Astrocyte of the cerebellum (primary cell): Measurements from ENCODE around the gene SLC35F3.

Source experiments
- DNase-seq: peaks from one replicate; pipeline ENCODE4 v3.0.0-alpha.2; 2011; ENCODE audit warnings: low read depth
- H3K4me3 ChIP-seq: 2 replicates; pipeline ENCODE4 v1.5.1; 2011; ENCODE audit warnings: mild to moderate bottlenecking, low read depth, low read length, moderate library complexity
- CTCF ChIP-seq: IDR thresholded peaks from 2 replicates; pipeline ENCODE4 v1.5.1; 2012; ENCODE audit warnings: low read length, low read depth, moderate library complexity, mild to moderate bottlenecking; ENCODE audit errors: missing control alignments
- in situ Hi-C: cut with HindIII; loops from 2 replicates; pipeline ENCODE4 v1.10.0; 2017; ENCODE audit warnings: low sequenced_read_pairs

Gene SLC35F3

GRCh38 chr1:234047123-234047522 is 142.6 kb downstream of the SLC35F3 start:
- in situ Hi-C loops: no loop called here
- TF ChIP-seq CTCF: no peak
- no peak for DNase-seq
- H3K4me3 ChIP-seq: no peak overlapping the region

- in situ Hi-C loops: no loop called here
- TF ChIP-seq CTCF: no peak
- H3K4me3 ChIP-seq: no peak overlapping the region
- no peak for DNase-seq
Observed at GRCh38 chr1:234062166-234062565, 157.7 kb downstream of the SLC35F3 start.

GRCh38 chr1:234065794-234066447 is 161.4 kb downstream of the SLC35F3 start:
- DNase-seq: peak; percentile 24
- in situ Hi-C loops: no loop called here
- TF ChIP-seq CTCF: peak; percentile 88
- no peak overlapping the region for H3K4me3 ChIP-seq

- in situ Hi-C loops: no loop called here
- TF ChIP-seq CTCF: no peak
- DNase-seq: no peak
- no peak overlapping the region for H3K4me3 ChIP-seq
Observed at GRCh38 chr1:234067581-234068337, 163.3 kb downstream of the SLC35F3 start.

GRCh38 chr1:234069760-234070159 is 165.3 kb downstream of the SLC35F3 start:
- peak; percentile 22 for TF ChIP-seq CTCF

GRCh38 chr1:234072793-234073192 is 168.3 kb downstream of the SLC35F3 start:
- in situ Hi-C loops: no loop called here
- TF ChIP-seq CTCF: no peak
- H3K4me3 ChIP-seq: no peak overlapping the region
- no peak for DNase-seq

More at GRCh38 chr1:234069760-234070159, 165.3 kb downstream of the SLC35F3 start:
- in situ Hi-C loops: no loop called here
- H3K4me3 ChIP-seq: no peak overlapping the region
- DNase-seq: no peak
